Endothelial cell of umbilical vein (primary cell): ENCODE measurements around the gene APRT. TPM values are rescaled to one million over a fixed set of nuclear protein-coding genes. Genes with fewer than 3 reads are reported as not detected.

Source experiments
- BruUV-seq: library from RNA; stranded (reverse); fragments of 400-500 nt; replicated peaks from 2 replicates; lab custom pipeline; 2021; lab: Mats Ljungman, UMichigan
- CTCF ChIA-PET: fragments of 300-600, 350-600 bp; sonication (Branson Sonifier 250); formaldehyde crosslinking; loops from one replicate; lab custom pipeline; 2021; ENCODE audit warnings: antibody characterized with exemption, inconsistent platforms; lab: Charles Lee
- POLR2A ChIA-PET: fragments of 300-600, 350-600 bp; sonication (Branson Sonifier 250); formaldehyde crosslinking; loops from one replicate; lab custom pipeline; 2021; ENCODE audit warnings: antibody characterized with exemption, inconsistent platforms; lab: Charles Lee
- DNase-seq: peaks from one replicate; pipeline ENCODE4 v3.0.0-alpha.2; 2011; ENCODE audit warnings: low read depth, low spot score
- FAIRE-seq: peaks from 2 replicates; lab custom pipeline; 2011; peaks lifted over from hg19 to GRCh38; lab: Jason Lieb, UNC
- H2AFZ ChIP-seq: 2 replicates; pipeline ENCODE4 v1.6.0; 2012; ENCODE audit warnings: low read depth, low read length, control low read depth, inconsistent platforms
- H3K27ac ChIP-seq: 2 replicates; pipeline ENCODE4 v1.5.1; 2011; ENCODE audit warnings: low read depth, mild to moderate bottlenecking, control low read depth, low read length, moderate library complexity; ENCODE audit not compliant: insufficient read depth
- H3K27me3 ChIP-seq, 2 experiments: 2 replicates each; pipeline versions ENCODE4 v1.6.0 to v1.6.1; 2011; ENCODE audit warnings: low read length in 2 of 2, mixed read lengths in 1 of 2; ENCODE audit not compliant: control insufficient read depth in 2 of 2, insufficient read depth in 2 of 2
- H3K36me3 ChIP-seq, 2 experiments: 2 replicates in 1 of 2; 3 replicates in 1 of 2; pipeline ENCODE4 v1.5.1; 2011; ENCODE audit warnings: low read length in 2 of 2, mild to moderate bottlenecking in 1 of 2, moderate library complexity in 1 of 2; ENCODE audit not compliant: control insufficient read depth in 2 of 2, insufficient read depth in 2 of 2; ENCODE audit errors: extremely low read depth in 1 of 2
- H3K4me1 ChIP-seq: 3 replicates; pipeline ENCODE4 v1.5.1; 2011; ENCODE audit warnings: mild to moderate bottlenecking, low read length; ENCODE audit not compliant: control insufficient read depth, insufficient read depth; ENCODE audit errors: extremely low read depth
- H3K4me2 ChIP-seq: 2 replicates; pipeline ENCODE4 v1.6.1; 2011; ENCODE audit warnings: low read length, control low read depth, mixed read lengths; ENCODE audit not compliant: insufficient read depth
- H3K4me3 ChIP-seq, 3 experiments: fragments of 200-600 bp in 1 of 3; sonication (generic), shearing (Covaris generic) in 1 of 3; replicated peaks in 1 of 3; 2 replicates each; pipeline ENCODE4 v1.5.1; 2011 to 2016; ENCODE audit warnings: control low read depth in 3 of 3, low read length in 3 of 3, mild to moderate bottlenecking in 2 of 3, inconsistent platforms in 1 of 3, low read depth in 1 of 3, moderate library complexity in 1 of 3; ENCODE audit not compliant: insufficient read depth in 1 of 3
- H3K79me2 ChIP-seq: 2 replicates; pipeline ENCODE4 v1.6.0; 2012; ENCODE audit warnings: low read length, inconsistent platforms; ENCODE audit not compliant: control insufficient read depth, insufficient read depth
- H3K9ac ChIP-seq: replicated peaks from 2 replicates; pipeline ENCODE3; 2011; ENCODE audit warnings: low read length, control low read depth; ENCODE audit not compliant: insufficient read depth; ENCODE audit errors: extremely low read depth
- H3K9me1 ChIP-seq: replicated peaks from 3 replicates; pipeline ENCODE4 v1.6.0; 2011; ENCODE audit warnings: mild to moderate bottlenecking, low read length; ENCODE audit not compliant: control insufficient read depth, insufficient read depth; ENCODE audit errors: extremely low read depth
- H3K9me3 ChIP-seq: replicated peaks from 2 replicates; pipeline ENCODE4 v1.5.1; 2012; ENCODE audit warnings: low read length, inconsistent platforms; ENCODE audit not compliant: control insufficient read depth, insufficient read depth
- H4K20me1 ChIP-seq: replicated peaks from 2 replicates; pipeline ENCODE3; 2011; ENCODE audit warnings: mild to moderate bottlenecking, low read length; ENCODE audit not compliant: control insufficient read depth, insufficient read depth; ENCODE audit errors: extremely low read depth
- CTCF ChIP-seq, 2 donors: IDR thresholded peaks; 1 replicate in 1 of 2; 2 replicates in 1 of 2; pipeline ENCODE4 v1.5.1; 2011; ENCODE audit warnings: low read length in 2 of 2, mild to moderate bottlenecking in 2 of 2, moderate library complexity in 2 of 2, control low read depth in 1 of 2, inconsistent platforms in 1 of 2, low read depth in 1 of 2; ENCODE audit not compliant: insufficient read depth in 1 of 2; ENCODE audit errors: extremely low read depth in 1 of 2
- EZH2 ChIP-seq: IDR thresholded peaks from 2 replicates; pipeline ENCODE4 v1.6.1; 2012; ENCODE audit warnings: borderline replicate concordance, low read depth, mild to moderate bottlenecking, moderate library complexity, low read length, inconsistent platforms; ENCODE audit not compliant: severe bottlenecking
- FOS ChIP-seq: IDR thresholded peaks from 2 replicates; pipeline ENCODE4 v1.6.1; 2011; ENCODE audit warnings: mild to moderate bottlenecking, low read length, moderate library complexity, borderline replicate concordance; ENCODE audit not compliant: insufficient read depth
- GATA2 ChIP-seq: IDR thresholded peaks from 2 replicates; pipeline ENCODE4 v1.7.0; 2011; ENCODE audit warnings: low read depth, mild to moderate bottlenecking, moderate library complexity, mixed read lengths, low read length; ENCODE audit not compliant: insufficient read length, insufficient read depth
- JUN ChIP-seq: IDR thresholded peaks from 2 replicates; pipeline ENCODE4 v1.6.1; 2011; ENCODE audit warnings: borderline replicate concordance, low read depth; ENCODE audit not compliant: insufficient read length, insufficient read depth
- MAX ChIP-seq: IDR thresholded peaks from 2 replicates; pipeline ENCODE4 v1.6.1; 2011; ENCODE audit not compliant: insufficient read depth, insufficient read length
- MYC ChIP-seq: IDR thresholded peaks from one replicate; pipeline ENCODE4 v1.6.1; 2011; ENCODE audit warnings: mild to moderate bottlenecking, low read depth, low read length
- POLR2A ChIP-seq: IDR thresholded peaks from 2 replicates; pipeline ENCODE4 v1.6.1; 2012; ENCODE audit warnings: low read depth, mild to moderate bottlenecking, control low read depth, low read length
- POLR2AphosphoS5 ChIP-seq: IDR thresholded peaks from 2 replicates; pipeline ENCODE4 v1.6.1; 2012; ENCODE audit warnings: low read depth, mild to moderate bottlenecking, control low read depth, low read length, moderate library complexity; ENCODE audit not compliant: insufficient read depth
- dilution Hi-C: fragments of 300-500 bp; cut with MboI; formaldehyde crosslinking; loops from one replicate; pipeline ENCODE4 v1.15.0; 2019; ENCODE audit warnings: low sequenced_read_pairs; ENCODE audit not compliant: extremely low pct_ligation_motif_present
- intact Hi-C: fragments of 100-400 bp; cut with micrococcal nuclease; formaldehyde crosslinking; loops from one replicate; pipeline ENCODE4 v1.10.0; 2022
- polyA plus RNA-seq, 4 experiments: library from polyadenylated mRNA; depleted of rRNA in 3 of 4; stranded (reverse) in 3 of 4; unstranded in 1 of 4; fragments of >200 nt; gene quantifications; 2 replicates each; pipeline versions ENCODE4 v1.2.1 to v1.2.3, GENCODE V29; 2011 to 2012; ENCODE audit warnings: missing spikeins in 1 of 4
- total RNA-seq: library from RNA; stranded (reverse); gene quantifications from 2 replicates; pipeline ENCODE4 v1.2.3, GENCODE V29; 2021

Gene APRT
- total and polyA plus RNA-seq, 2 donors (not counting 3 experiments of a cell fraction or from before 2014, with no cell fraction given) = 143 to 152 TPM

- H3K9ac ChIP-seq = no peak overlapping the region
- FAIRE-seq (no peak), DNase-seq (no peak)
- intact Hi-C loops = no loop called here
- no peaks in the 10 kb centered on the region for H3K4me1 ChIP-seq
- no TSS peak for BruUV-seq
- peaks cover 0 to 5% of the 10 kb centered on the region in 2 experiments for H3K36me3 ChIP-seq
- no peak overlapping the region for H3K4me3 ChIP-seq
- no peak overlapping the region for H3K4me2 ChIP-seq
- H3K9me3 ChIP-seq = no peaks in the 10 kb centered on the region
- no peaks in the 10 kb centered on the region for H3K27me3 ChIP-seq
- POLR2A ChIA-PET = no interaction called here
- no peaks in the 10 kb centered on the region for H3K9me1 ChIP-seq
- peaks cover 4% of the 10 kb centered on the region for H3K79me2 ChIP-seq
- dilution Hi-C loops = no loop called here
- CTCF ChIA-PET = interaction anchor here (1.9 kb wide), 1 partner anchor 114 kb away, joined by 7 read pairs; no protein-coding TSS in a partner anchor
- no peak overlapping the region for H3K27ac ChIP-seq
- H2AFZ ChIP-seq = no peak overlapping the region
- no peak for TF ChIP-seq GATA2
- no peak for TF ChIP-seq MAX
- TF ChIP-seq MYC = no peak
- no peak for TF ChIP-seq POLR2AphosphoS5
- no peak for TF ChIP-seq JUN
- no peak for TF ChIP-seq POLR2A
- TF ChIP-seq CTCF (IDR thresholded peaks at IDR 0.05; ENCODE audit: extremely low read depth in 1 of 2, insufficient read depth in 1 of 2, low read depth in 1 of 2, low read length in 2 of 2) = no peak
- TF ChIP-seq EZH2 = no peak
- TF ChIP-seq FOS = no peak
- H4K20me1 ChIP-seq = no peaks in the 10 kb centered on the region
Measured at GRCh38 chr16:88851616-88852015, 39.9 kb upstream of the APRT start.
